Smooth muscle cell (in vitro differentiated cells): ENCODE results near the gene TMEM88. TPM values are rescaled to one million over a fixed set of nuclear protein-coding genes. Genes with fewer than 3 reads are reported as not detected.

Experiments
- DNase-seq: peaks from one replicate; lab custom pipeline; 2025; ENCODE audit not compliant: unreplicated experiment; lab: John Stamatoyannopoulos, UW
- H2AFZ ChIP-seq: fragments of 200-600 bp; sonication (generic); 2 replicates; pipeline ENCODE4 v1.6.0; 2016; ENCODE audit warnings: antibody characterized with exemption, low read depth, mild to moderate bottlenecking
- H3F3A ChIP-seq: fragments of 200-600 bp; sonication (generic); 2 replicates; pipeline ENCODE4 v1.6.0; 2017; ENCODE audit warnings: antibody characterized with exemption, low read depth
- H3K27ac ChIP-seq: fragments of 200-600 bp; sonication (generic); 2 replicates; pipeline ENCODE4 v1.5.1; 2016; ENCODE audit warnings: low read depth, mild to moderate bottlenecking
- H3K27me3 ChIP-seq: fragments of 200-600 bp; sonication (generic); 2 replicates; pipeline ENCODE4 v1.6.1; 2016; ENCODE audit warnings: low read depth, mild to moderate bottlenecking
- H3K36me3 ChIP-seq: fragments of 200-600 bp; sonication (generic); 2 replicates; pipeline ENCODE4 v1.5.1; 2016; ENCODE audit warnings: low read depth
- H3K4me1 ChIP-seq: fragments of 200-600 bp; sonication (generic); 2 replicates; pipeline ENCODE4 v1.5.1; 2016; ENCODE audit warnings: low read depth
- H3K4me2 ChIP-seq: fragments of 200-600 bp; sonication (generic); 2 replicates; pipeline ENCODE4 v1.6.0; 2016; ENCODE audit warnings: mild to moderate bottlenecking
- H3K4me3 ChIP-seq: fragments of 200-600 bp; sonication (generic); 2 replicates; pipeline ENCODE4 v1.5.1; 2016; ENCODE audit warnings: mild to moderate bottlenecking
- H3K79me2 ChIP-seq: fragments of 200-600 bp; sonication (generic); 2 replicates; pipeline ENCODE4 v1.6.0; 2016; ENCODE audit warnings: low read depth, mild to moderate bottlenecking
- H3K9ac ChIP-seq: fragments of 200-600 bp; sonication (generic); 2 replicates; pipeline ENCODE4 v1.6.0; 2016; ENCODE audit warnings: low read depth
- H3K9me3 ChIP-seq: fragments of 200-600 bp; sonication (generic); replicated peaks from 2 replicates; pipeline ENCODE4 v1.5.1; 2016; ENCODE audit warnings: low read depth
- H4K20me1 ChIP-seq: fragments of 200-600 bp; sonication (generic); 2 replicates; pipeline ENCODE4 v1.6.0; 2016; ENCODE audit warnings: low read depth
- WGBS: methylation state at CpG from one replicate; pipeline ENCODE4 v1.1.7; 2016; ENCODE audit warnings: low lambda C conversion rate; 5-methylcytosine and 5-hydroxymethylcytosine counted together
- polyA plus RNA-seq: library from polyadenylated mRNA; unstranded; fragments of >200 nt; fragmentation: Nextera tagmentation; extraction: Ambion mirVana; gene quantifications from 2 replicates; pipeline ENCODE4 v1.2.1, GENCODE V29; 2016
- total RNA-seq: library from RNA; depleted of rRNA; stranded (reverse); fragments of >200 nt; gene quantifications from 2 replicates; pipeline ENCODE4 v1.2.3, GENCODE V29; 2014
- TF ChIP-seq, protein P1 (sequence below): fragments of 200-600 bp; sonication (generic); IDR thresholded peaks from 2 replicates; pipeline ENCODE4 v1.5.1; 2017; ENCODE audit warnings: borderline replicate concordance, mild to moderate bottlenecking, antibody characterized with exemption; ENCODE audit not compliant: insufficient read depth, poor library complexity, severe bottlenecking

TMEM88 gene
- total and polyA plus RNA-seq, 2 experiments from 2014 or later, result 5.1 to 16.1 TPM

DNA sequence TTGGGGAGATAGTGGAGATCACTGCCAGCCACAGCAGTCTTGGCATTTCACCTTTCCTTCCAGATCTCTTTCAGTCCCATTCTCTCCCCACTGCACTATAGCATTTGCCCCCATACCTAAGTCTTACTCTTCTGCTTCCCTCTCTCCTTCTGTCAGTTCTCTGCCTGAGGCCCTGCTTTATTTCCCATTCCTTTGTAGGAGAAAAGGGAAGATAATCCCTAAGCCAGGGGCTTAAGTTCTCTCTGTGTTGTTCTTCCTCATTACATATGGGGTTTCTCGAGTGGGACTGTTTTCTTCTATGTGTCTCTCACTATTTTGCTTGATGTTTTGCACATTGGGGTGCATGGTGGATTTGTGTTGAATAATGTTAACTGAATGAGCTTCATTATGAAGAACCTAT is 14.4 kb upstream of the TMEM88 start:
- peak overlapping the region; percentile 100 for H3K27ac ChIP-seq
- no peak overlapping the region for H3K4me3 ChIP-seq
- H3K36me3 ChIP-seq, result no peaks in the 10 kb centered on the region
- TF ChIP-seq, protein P1, sequence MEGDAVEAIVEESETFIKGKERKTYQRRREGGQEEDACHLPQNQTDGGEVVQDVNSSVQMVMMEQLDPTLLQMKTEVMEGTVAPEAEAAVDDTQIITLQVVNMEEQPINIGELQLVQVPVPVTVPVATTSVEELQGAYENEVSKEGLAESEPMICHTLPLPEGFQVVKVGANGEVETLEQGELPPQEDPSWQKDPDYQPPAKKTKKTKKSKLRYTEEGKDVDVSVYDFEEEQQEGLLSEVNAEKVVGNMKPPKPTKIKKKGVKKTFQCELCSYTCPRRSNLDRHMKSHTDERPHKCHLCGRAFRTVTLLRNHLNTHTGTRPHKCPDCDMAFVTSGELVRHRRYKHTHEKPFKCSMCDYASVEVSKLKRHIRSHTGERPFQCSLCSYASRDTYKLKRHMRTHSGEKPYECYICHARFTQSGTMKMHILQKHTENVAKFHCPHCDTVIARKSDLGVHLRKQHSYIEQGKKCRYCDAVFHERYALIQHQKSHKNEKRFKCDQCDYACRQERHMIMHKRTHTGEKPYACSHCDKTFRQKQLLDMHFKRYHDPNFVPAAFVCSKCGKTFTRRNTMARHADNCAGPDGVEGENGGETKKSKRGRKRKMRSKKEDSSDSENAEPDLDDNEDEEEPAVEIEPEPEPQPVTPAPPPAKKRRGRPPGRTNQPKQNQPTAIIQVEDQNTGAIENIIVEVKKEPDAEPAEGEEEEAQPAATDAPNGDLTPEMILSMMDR, result no peak
- H3F3A ChIP-seq, result peaks cover 49% of the 10 kb centered on the region
- no peaks in the 10 kb centered on the region for H3K27me3 ChIP-seq
- 22% methylated on average over 1 of the region's 1 CpG for WGBS
- H2AFZ ChIP-seq, result no peak overlapping the region
- no peak for DNase-seq
- H4K20me1 ChIP-seq, result peaks cover 41% of the 10 kb centered on the region
- H3K4me1 ChIP-seq, result peaks cover 31% of the 10 kb centered on the region
- peak overlapping the region; percentile 100 for H3K9ac ChIP-seq
- H3K9me3 ChIP-seq, result no peaks in the 10 kb centered on the region
- peak overlapping the region; percentile 90 for H3K4me2 ChIP-seq
- H3K79me2 ChIP-seq, result peaks cover 33% of the 10 kb centered on the region

DNA sequence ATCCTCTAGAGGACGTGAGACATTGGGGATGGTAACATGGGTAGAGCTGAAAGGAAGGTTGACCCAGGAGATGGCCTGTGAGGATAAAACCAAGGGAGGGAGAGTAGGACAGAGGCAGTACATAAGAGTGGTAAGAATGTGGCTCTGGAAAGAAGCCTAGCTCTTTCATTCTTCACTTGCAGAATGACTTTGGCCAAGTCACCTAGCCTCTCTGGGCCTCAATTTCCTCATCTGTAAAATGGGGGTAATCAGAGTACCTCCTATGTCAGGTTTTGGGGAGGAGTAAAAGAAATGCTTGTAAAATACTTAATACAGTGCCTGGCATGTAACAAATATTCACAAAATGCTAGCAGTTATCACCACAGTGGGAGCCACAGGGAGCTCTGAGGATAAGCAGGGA is 14.0 kb upstream of the TMEM88 start:
- H3K9me3 ChIP-seq, result no peaks in the 10 kb centered on the region
- peak overlapping the region; percentile 66 for H3K4me3 ChIP-seq
- H3K27ac ChIP-seq, result peak overlapping the region; percentile 100
- TF ChIP-seq, protein P1, result no peak
- no peaks in the 10 kb centered on the region for H3K27me3 ChIP-seq
- H3K36me3 ChIP-seq, result no peaks in the 10 kb centered on the region
- H3F3A ChIP-seq, result peaks cover 49% of the 10 kb centered on the region
- H3K79me2 ChIP-seq, result peaks cover 38% of the 10 kb centered on the region
- 48% methylated on average over 1 of the region's 1 CpG for WGBS
- no peak for DNase-seq
- no peak overlapping the region for H2AFZ ChIP-seq
- H4K20me1 ChIP-seq, result peaks cover 45% of the 10 kb centered on the region
- H3K9ac ChIP-seq, result peak overlapping the region; percentile 100
- peak overlapping the region; percentile 90 for H3K4me2 ChIP-seq
- H3K4me1 ChIP-seq, result peaks cover 32% of the 10 kb centered on the region

DNA sequence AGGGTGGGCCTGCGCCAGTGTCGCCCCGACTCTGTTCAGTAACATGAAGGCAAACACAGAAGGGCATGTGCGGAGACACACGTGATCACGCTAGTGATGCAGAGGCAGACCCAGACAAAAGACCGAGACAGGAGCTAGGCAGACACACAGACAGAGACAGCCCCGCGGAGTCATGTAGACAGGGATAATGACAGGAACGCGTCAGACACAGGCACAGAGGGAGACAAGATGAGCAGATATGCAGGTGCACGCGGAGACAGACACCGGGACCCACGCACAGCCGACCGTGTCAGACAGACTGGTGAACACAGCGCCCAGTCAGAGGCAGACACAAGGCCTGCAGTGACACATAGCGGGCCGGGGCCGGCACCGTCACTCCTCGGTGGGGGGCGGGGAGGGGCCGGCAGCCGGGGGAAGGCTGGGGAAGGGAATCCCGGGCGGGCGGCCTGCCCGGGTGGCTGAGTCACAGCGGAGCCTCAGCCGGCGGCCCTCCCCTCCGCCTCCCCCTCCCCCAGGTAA is 13.4 kb upstream of the TMEM88 start:
- Histone ChIP-seq H2AFZ (no peak overlapping the region), H3F3A (peaks cover 45% of the 10 kb centered on the region), H3K79me2 (peaks cover 43% of the 10 kb centered on the region), H3K27ac (peak overlapping the region; percentile 100), H3K4me2 (peak overlapping the region; percentile 90), H3K9me3 (no peaks in the 10 kb centered on the region), H3K9ac (peak overlapping the region; percentile 100), H3K4me1 (peaks cover 32% of the 10 kb centered on the region), H3K27me3 (no peaks in the 10 kb centered on the region), H3K36me3 (no peaks in the 10 kb centered on the region), H3K4me3 (peak overlapping the region; percentile 66), H4K20me1 (peaks cover 51% of the 10 kb centered on the region)
- TF ChIP-seq, protein P1, result no peak
- peak; percentile 95 for DNase-seq
- WGBS, result 2% methylated on average over 18 of the region's 34 CpGs

DNA sequence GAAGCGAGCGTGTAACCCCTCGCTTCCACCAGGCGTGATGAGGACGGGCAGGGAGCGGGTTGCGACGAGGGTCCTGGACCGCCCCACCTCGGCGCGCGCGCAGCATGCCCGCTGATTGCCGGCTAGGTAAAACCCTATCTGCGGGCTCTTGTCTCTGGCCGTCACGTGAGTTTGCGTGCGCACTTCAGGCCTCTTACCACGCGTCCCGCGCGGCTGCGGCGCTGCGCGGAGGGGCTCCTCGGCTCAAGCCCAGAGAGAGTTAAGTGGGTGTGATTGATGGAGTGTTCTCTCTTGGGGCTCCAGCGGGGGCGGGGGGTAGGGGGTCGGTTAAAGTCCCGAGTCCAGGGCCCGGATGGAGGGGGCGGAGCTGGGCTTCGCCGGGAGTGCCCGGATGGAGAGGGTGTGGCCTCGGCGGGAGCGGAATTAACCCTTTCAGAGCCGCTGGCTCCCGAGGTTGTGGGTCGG is 12.9 kb upstream of the TMEM88 start:
- H3K4me3 ChIP-seq, result peak overlapping the region; percentile 66
- TF ChIP-seq, protein P1, result no peak
- peak overlapping the region; percentile 100 for H3K27ac ChIP-seq
- WGBS, result under 1% methylated on average over 44 of the region's 46 CpGs
- no peaks in the 10 kb centered on the region for H3K36me3 ChIP-seq
- peaks cover 45% of the 10 kb centered on the region for H3F3A ChIP-seq
- H2AFZ ChIP-seq, result no peak overlapping the region
- no peaks in the 10 kb centered on the region for H3K27me3 ChIP-seq
- peak overlapping the region; percentile 90 for H3K4me2 ChIP-seq
- DNase-seq, result peak; percentile 95
- no peaks in the 10 kb centered on the region for H3K9me3 ChIP-seq
- peaks cover 54% of the 10 kb centered on the region for H4K20me1 ChIP-seq
- H3K79me2 ChIP-seq, result peaks cover 46% of the 10 kb centered on the region
- H3K4me1 ChIP-seq, result peaks cover 32% of the 10 kb centered on the region
- peak overlapping the region; percentile 100 for H3K9ac ChIP-seq
